H9 (cell line): ENCODE data around the gene MYO15B. TPM values are rescaled to one million over a fixed set of nuclear protein-coding genes. Genes with fewer than 3 reads are reported as not detected.

Experiments
- DNase-seq: peaks from one replicate; pipeline ENCODE4 v3.0.0-alpha.2; 2017
- H2AFZ ChIP-seq: one replicate; pipeline ENCODE4 v1.6.1; 2013; ENCODE audit warnings: mild to moderate bottlenecking, low read length, control low read depth, moderate library complexity
- H2AK5ac ChIP-seq: 2 replicates; pipeline ENCODE4 v1.6.1; 2013; ENCODE audit warnings: low read length, control low read depth, mixed read lengths; ENCODE audit not compliant: insufficient read length
- H2BK120ac ChIP-seq: one replicate; pipeline ENCODE4 v1.6.1; 2013; ENCODE audit warnings: low read depth, mild to moderate bottlenecking, low read length, control low read depth, inconsistent platforms; ENCODE audit not compliant: poor library complexity, severe bottlenecking
- H2BK12ac ChIP-seq: 2 replicates; pipeline ENCODE4 v1.6.1; 2013; ENCODE audit warnings: low read length, control low read depth, mixed read lengths, low read depth; ENCODE audit not compliant: insufficient read length
- H2BK15ac ChIP-seq: 2 replicates; pipeline ENCODE4 v1.6.1; 2013; ENCODE audit warnings: low read depth, low read length, control low read depth
- H2BK20ac ChIP-seq: one replicate; pipeline ENCODE4 v1.6.1; 2013; ENCODE audit warnings: low read depth, mild to moderate bottlenecking, low read length, control low read depth, inconsistent platforms; ENCODE audit not compliant: poor library complexity, severe bottlenecking
- H2BK5ac ChIP-seq: 2 replicates; pipeline ENCODE4 v1.6.1; 2013; ENCODE audit warnings: low read length, control low read depth, mixed read lengths; ENCODE audit not compliant: insufficient read length
- H3K14ac ChIP-seq: 2 replicates; pipeline ENCODE4 v1.6.1; 2013; ENCODE audit warnings: low read length, control low read depth; ENCODE audit not compliant: insufficient read depth
- H3K18ac ChIP-seq: 2 replicates; pipeline ENCODE4 v1.6.1; 2013; ENCODE audit warnings: low read depth, mild to moderate bottlenecking, mixed read lengths, low read length, control low read depth; ENCODE audit not compliant: insufficient read length
- H3K23ac ChIP-seq: 2 replicates; pipeline ENCODE4 v1.6.1; 2013; ENCODE audit warnings: low read length, control low read depth, mixed read lengths, low read depth; ENCODE audit not compliant: insufficient read length
- H3K23me2 ChIP-seq: 2 replicates; pipeline ENCODE4 v1.6.1; 2013; ENCODE audit warnings: low read depth, mild to moderate bottlenecking, mixed read lengths, low read length, control low read depth; ENCODE audit not compliant: insufficient read length, poor library complexity, severe bottlenecking
- H3K27ac ChIP-seq: 2 replicates; pipeline ENCODE4 v1.5.1; 2013; ENCODE audit warnings: low read length, control low read depth, mixed read lengths, low read depth; ENCODE audit not compliant: insufficient read length
- H3K27me3 ChIP-seq: 2 replicates; pipeline ENCODE4 v1.6.1; 2013; ENCODE audit warnings: low read length, control low read depth, inconsistent platforms; ENCODE audit not compliant: insufficient read depth
- H3K4ac ChIP-seq: 2 replicates; pipeline ENCODE4 v1.6.1; 2013; ENCODE audit warnings: low read depth, mild to moderate bottlenecking, control low read depth, inconsistent platforms, low read length, moderate library complexity
- H3K4me1 ChIP-seq: 2 replicates; pipeline ENCODE4 v1.6.1; 2013; ENCODE audit warnings: low read length, control low read depth, inconsistent platforms; ENCODE audit not compliant: insufficient read depth
- H3K4me2 ChIP-seq: 2 replicates; pipeline ENCODE4 v1.6.1; 2013; ENCODE audit warnings: low read length, control low read depth, mixed read lengths; ENCODE audit not compliant: insufficient read length, insufficient read depth
- H3K56ac ChIP-seq: 2 replicates; pipeline ENCODE4 v1.6.1; 2013; ENCODE audit warnings: low read depth, mild to moderate bottlenecking, mixed read lengths, low read length, control low read depth; ENCODE audit not compliant: insufficient read length
- H3K79me1 ChIP-seq: 2 replicates; pipeline ENCODE4 v1.6.1; 2013; ENCODE audit warnings: low read depth, mild to moderate bottlenecking, moderate library complexity, low read length, control low read depth, inconsistent platforms; ENCODE audit not compliant: insufficient read depth, poor library complexity, severe bottlenecking
- H3K79me2 ChIP-seq: 2 replicates; pipeline ENCODE4 v1.6.1; 2013; ENCODE audit warnings: low read length, control low read depth, inconsistent platforms; ENCODE audit not compliant: insufficient read depth
- H3K9ac ChIP-seq: 2 replicates; pipeline ENCODE4 v1.6.1; 2013; ENCODE audit warnings: low read length, control low read depth, mixed read lengths; ENCODE audit not compliant: insufficient read length; ENCODE audit errors: extremely low read depth
- H3K9me3 ChIP-seq: one replicate; pipeline ENCODE4 v1.6.1; 2013; ENCODE audit warnings: low read depth, low read length, inconsistent platforms; ENCODE audit not compliant: control insufficient read depth
- H3T11ph ChIP-seq: one replicate; pipeline ENCODE4 v1.6.1; 2013; ENCODE audit warnings: mild to moderate bottlenecking, low read length, control low read depth, inconsistent platforms
- H4K20me1 ChIP-seq: one replicate; pipeline ENCODE4 v1.6.1; 2013; ENCODE audit not compliant: control insufficient read depth, insufficient read length, insufficient read depth
- H4K5ac ChIP-seq: 2 replicates; pipeline ENCODE4 v1.6.1; 2013; ENCODE audit warnings: low read depth, mild to moderate bottlenecking, mixed read lengths, low read length, control low read depth; ENCODE audit not compliant: insufficient read length
- H4K8ac ChIP-seq: replicated peaks from 2 replicates; pipeline ENCODE4 v1.6.1; 2013; ENCODE audit warnings: low read length, control low read depth, mixed read lengths, low read depth; ENCODE audit not compliant: insufficient read length
- H4K91ac ChIP-seq: 2 replicates; pipeline ENCODE4 v1.6.1; 2013; ENCODE audit warnings: low read depth, mild to moderate bottlenecking, moderate library complexity, mixed read lengths, low read length, control low read depth; ENCODE audit not compliant: insufficient read length
- H3K27ac Mint-ChIP-seq, 3 experiments: 2 replicates in 2 of 3; 3 replicates in 1 of 3; pipeline ENCODE4 v1.8.0; 2020 to 2021; ENCODE audit warnings: mixed read lengths in 3 of 3, mild to moderate bottlenecking in 1 of 3, moderate library complexity in 1 of 3
- H3K27me3 Mint-ChIP-seq: 2 replicates; pipeline ENCODE4 v1.8.0; 2021; ENCODE audit warnings: low read depth, mild to moderate bottlenecking, moderate library complexity, mixed read lengths
- H3K36me3 Mint-ChIP-seq, 3 experiments: 2 replicates in 2 of 3; 3 replicates in 1 of 3; pipeline ENCODE4 v1.8.0; 2020 to 2021; ENCODE audit warnings: low read depth in 3 of 3, mixed read lengths in 3 of 3; ENCODE audit not compliant: insufficient read depth in 1 of 3
- H3K4me1 Mint-ChIP-seq, 2 experiments: 2 replicates each; pipeline ENCODE4 v1.8.0; 2020; ENCODE audit warnings: mixed read lengths in 2 of 2
- H3K4me3 Mint-ChIP-seq, 2 experiments: 2 replicates in 1 of 2; 3 replicates in 1 of 2; pipeline ENCODE4 v1.8.0; 2020 to 2021; ENCODE audit warnings: mild to moderate bottlenecking in 2 of 2, mixed read lengths in 2 of 2, moderate library complexity in 1 of 2
- H3K9me3 Mint-ChIP-seq, 2 experiments: 2 replicates in 1 of 2; 3 replicates in 1 of 2; pipeline ENCODE4 v1.8.0; 2020; ENCODE audit warnings: mild to moderate bottlenecking in 2 of 2, mixed read lengths in 2 of 2, moderate library complexity in 1 of 2
- WGBS: extraction: QIAGEN DNeasy Blood & Tissue Kit; methylation state at CpG from one replicate; pipeline ENCODE4 v1.1.7; 2013; ENCODE audit warnings: missing lambda C conversion rate, low lambda C conversion rate, mixed read lengths; ENCODE audit not compliant: insufficient read length; ENCODE audit errors: extremely low coverage; 5-methylcytosine and 5-hydroxymethylcytosine counted together
- total RNA-seq: library from RNA; stranded (reverse); gene quantifications from 2 replicates; pipeline ENCODE4 v1.2.1, GENCODE V29; 2021
- TF ChIP-seq, protein P1 (sequence below): fragments of 200-600 bp; sonication (generic); conservative IDR thresholded peaks from 3 replicates; pipeline ENCODE4 v1.8.0; 2021; ENCODE audit warnings: antibody characterized with exemption, mild to moderate bottlenecking

The MYO15B gene
- total RNA-seq, 1 experiment from 2014 or later: 41.9 TPM

DNA sequence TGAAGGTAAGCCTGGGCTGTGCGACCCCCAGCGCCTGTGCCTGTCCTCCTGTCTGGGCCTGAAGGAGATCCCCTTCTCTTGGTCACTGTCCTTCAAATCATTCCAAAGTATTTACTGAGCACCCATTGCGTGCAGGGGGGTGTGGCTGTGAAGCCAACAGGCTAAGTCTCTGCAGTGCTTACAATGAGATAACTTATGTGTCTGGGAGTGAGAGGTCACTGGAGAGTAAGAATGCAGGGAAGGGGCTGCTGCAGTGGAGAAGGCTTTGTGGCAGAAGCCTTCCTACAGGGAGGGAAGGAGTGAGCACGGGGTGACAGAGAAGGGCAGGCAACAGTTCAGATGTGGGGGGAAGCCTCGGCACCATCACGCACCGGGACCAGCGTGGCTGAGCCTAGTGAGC lies 34.5 kb downstream of the MYO15B start:
- H4K91ac ChIP-seq: no peak overlapping the region
- no CpG with 5 or more reads among the region's 8 CpGs for WGBS
- H3K27ac Mint-ChIP-seq: peak overlapping the region in 2 of 3 experiments; percentile 2 to 8; a peak in 1 of 7 replicates

More for the DNA sequence above, 34.5 kb downstream of the MYO15B start:
- H3K79me2 ChIP-seq: no peaks in the 10 kb centered on the region
- H2BK120ac ChIP-seq: no peak overlapping the region
- peaks cover 0 to 5% of the 10 kb centered on the region in 2 experiments; a peak in 1 of 4 replicates for H3K4me1 Mint-ChIP-seq
- H2BK15ac ChIP-seq: no peak overlapping the region
- no peak overlapping the region for H3K14ac ChIP-seq
- H3K36me3 Mint-ChIP-seq: 0 out of 7 replicates have a peak, but pooled peaks cover 0 to 3% (median 0%) of the 10 kb centered on the region in 3 experiments
- H3K27ac ChIP-seq: no peak overlapping the region
- no peak overlapping the region for H3K4ac ChIP-seq
- H3K4me1 ChIP-seq: no peaks in the 10 kb centered on the region
- no peaks in the 10 kb centered on the region for H3K23me2 ChIP-seq
- no peak for DNase-seq
- no peak overlapping the region for H3T11ph ChIP-seq
- no peaks in the 10 kb centered on the region for H3K9me3 ChIP-seq
- H3K9me3 Mint-ChIP-seq: no peaks in the 10 kb centered on the region
- peaks cover 8% of the 10 kb centered on the region for H3K27me3 Mint-ChIP-seq
- H2AK5ac ChIP-seq: no peak overlapping the region
- H2BK5ac ChIP-seq: no peak overlapping the region
- no peak overlapping the region for H2BK12ac ChIP-seq
- no peaks in the 10 kb centered on the region for H3K79me1 ChIP-seq
- no peaks in the 10 kb centered on the region; the same call in 1 of the 2 replicates for H3K27me3 ChIP-seq
- no peak overlapping the region for H2BK20ac ChIP-seq
- H3K18ac ChIP-seq: no peak overlapping the region
- H3K23ac ChIP-seq: no peak overlapping the region
- no peak overlapping the region for H4K5ac ChIP-seq
- no peak overlapping the region for H3K56ac ChIP-seq
- no peaks in the 10 kb centered on the region for H4K20me1 ChIP-seq
- no peak overlapping the region for H3K4me2 ChIP-seq
- TF ChIP-seq, protein P1, sequence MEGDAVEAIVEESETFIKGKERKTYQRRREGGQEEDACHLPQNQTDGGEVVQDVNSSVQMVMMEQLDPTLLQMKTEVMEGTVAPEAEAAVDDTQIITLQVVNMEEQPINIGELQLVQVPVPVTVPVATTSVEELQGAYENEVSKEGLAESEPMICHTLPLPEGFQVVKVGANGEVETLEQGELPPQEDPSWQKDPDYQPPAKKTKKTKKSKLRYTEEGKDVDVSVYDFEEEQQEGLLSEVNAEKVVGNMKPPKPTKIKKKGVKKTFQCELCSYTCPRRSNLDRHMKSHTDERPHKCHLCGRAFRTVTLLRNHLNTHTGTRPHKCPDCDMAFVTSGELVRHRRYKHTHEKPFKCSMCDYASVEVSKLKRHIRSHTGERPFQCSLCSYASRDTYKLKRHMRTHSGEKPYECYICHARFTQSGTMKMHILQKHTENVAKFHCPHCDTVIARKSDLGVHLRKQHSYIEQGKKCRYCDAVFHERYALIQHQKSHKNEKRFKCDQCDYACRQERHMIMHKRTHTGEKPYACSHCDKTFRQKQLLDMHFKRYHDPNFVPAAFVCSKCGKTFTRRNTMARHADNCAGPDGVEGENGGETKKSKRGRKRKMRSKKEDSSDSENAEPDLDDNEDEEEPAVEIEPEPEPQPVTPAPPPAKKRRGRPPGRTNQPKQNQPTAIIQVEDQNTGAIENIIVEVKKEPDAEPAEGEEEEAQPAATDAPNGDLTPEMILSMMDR: no peak
- no peak overlapping the region for H2AFZ ChIP-seq
- H3K9ac ChIP-seq: no peak overlapping the region
- no peak overlapping the region for H4K8ac ChIP-seq
- H3K4me3 Mint-ChIP-seq: no peak overlapping the region
